IPS-18c (cell line): Measurements from ENCODE around the gene DLEU7.

Experiments used
- H3K4me3 ChIP-seq: 2 replicates; pipeline ENCODE4 v1.7.0; 2013; ENCODE audit warnings: low read depth, mild to moderate bottlenecking, low read length, moderate library complexity; ENCODE audit not compliant: insufficient read depth
- H3K9me3 ChIP-seq: one replicate; pipeline ENCODE4 v1.6.1; 2013; ENCODE audit warnings: mild to moderate bottlenecking, low read length, moderate library complexity; ENCODE audit not compliant: control insufficient read depth, insufficient read depth

Gene DLEU7

GRCh38 chr13:50809133-50810090 lies 34.1 kb downstream of the DLEU7 start:
- no peak overlapping the region for H3K4me3 ChIP-seq
- no peaks in the 10 kb centered on the region for H3K9me3 ChIP-seq

GRCh38 chr13:50805805-50806204 lies 37.7 kb downstream of the DLEU7 start:
- H3K4me3 ChIP-seq = no peak overlapping the region
- no peaks in the 10 kb centered on the region for H3K9me3 ChIP-seq

GRCh38 chr13:50801087-50801931 lies 42.2 kb downstream of the DLEU7 start:
- Histone ChIP-seq H3K4me3 (no peak overlapping the region), H3K9me3 (no peaks in the 10 kb centered on the region)

- no peaks in the 10 kb centered on the region for H3K9me3 ChIP-seq
- no peak overlapping the region for H3K4me3 ChIP-seq
These were observed 43.3 kb downstream of the DLEU7 start for GRCh38 chr13:50800091-50800739.

GRCh38 chr13:50798923-50799322 lies 44.6 kb downstream of the DLEU7 start:
- Histone ChIP-seq H3K9me3 (no peaks in the 10 kb centered on the region), H3K4me3 (no peak overlapping the region)

GRCh38 chr13:50797091-50797490 lies 46.4 kb downstream of the DLEU7 start:
- Histone ChIP-seq H3K4me3 (no peak overlapping the region), H3K9me3 (no peaks in the 10 kb centered on the region)

GRCh38 chr13:50796463-50796862 lies 47.0 kb downstream of the DLEU7 start:
- H3K9me3 ChIP-seq = no peaks in the 10 kb centered on the region
- H3K4me3 ChIP-seq = no peak overlapping the region

- Histone ChIP-seq H3K9me3 (no peaks in the 10 kb centered on the region), H3K4me3 (no peak overlapping the region)
These were observed 49.3 kb downstream of the DLEU7 start for GRCh38 chr13:50794226-50794625.

GRCh38 chr13:50793026-50793425 lies 50.5 kb downstream of the DLEU7 start:
- Histone ChIP-seq H3K9me3 (no peaks in the 10 kb centered on the region), H3K4me3 (no peak overlapping the region)

GRCh38 chr13:50788551-50789210 lies 54.8 kb downstream of the DLEU7 start:
- Histone ChIP-seq H3K4me3 (no peak overlapping the region), H3K9me3 (no peaks in the 10 kb centered on the region)

- Histone ChIP-seq H3K9me3 (no peaks in the 10 kb centered on the region), H3K4me3 (no peak overlapping the region)
These were observed 55.9 kb downstream of the DLEU7 start for GRCh38 chr13:50787316-50788195.

- Histone ChIP-seq H3K9me3 (no peaks in the 10 kb centered on the region), H3K4me3 (no peak overlapping the region)
These were observed 59.7 kb downstream of the DLEU7 start for GRCh38 chr13:50783717-50784290.

GRCh38 chr13:50783066-50783465 lies 60.4 kb downstream of the DLEU7 start:
- H3K9me3 ChIP-seq = no peaks in the 10 kb centered on the region
- no peak overlapping the region for H3K4me3 ChIP-seq

GRCh38 chr13:50780201-50781015 lies 63.1 kb downstream of the DLEU7 start:
- H3K9me3 ChIP-seq = no peaks in the 10 kb centered on the region
- H3K4me3 ChIP-seq = no peak overlapping the region

- Histone ChIP-seq H3K4me3 (no peak overlapping the region), H3K9me3 (no peaks in the 10 kb centered on the region)
These were observed 63.9 kb downstream of the DLEU7 start for GRCh38 chr13:50779443-50780200.
